BE2C (cell line): ENCODE measurements around the gene NTRK3.

Experiments
- DNase-seq: peaks from one replicate; pipeline ENCODE4 v3.0.0-alpha.2; 2020
- H3K27me3 ChIP-seq: fragments of 250-450 bp; sonication (Bioruptor Pico); 2 replicates; pipeline ENCODE4 v1.5.1; 2020; ENCODE audit warnings: mild to moderate bottlenecking
- H3K36me3 ChIP-seq: fragments of 250-450 bp; sonication (Bioruptor Pico); 2 replicates; pipeline ENCODE4 v1.5.1; 2020; ENCODE audit warnings: mild to moderate bottlenecking
- H3K4me1 ChIP-seq: fragments of 250-450 bp; sonication (Bioruptor Pico); 2 replicates; pipeline ENCODE4 v1.5.1; 2020
- H3K4me3 ChIP-seq: 2 replicates; pipeline ENCODE4 v1.5.1; 2011; ENCODE audit warnings: low read depth, low read length
- H3K9me3 ChIP-seq: fragments of 250-450 bp; sonication (Bioruptor Pico); 2 replicates; pipeline ENCODE4 v1.5.1; 2020
- TF ChIP-seq, protein P1 (sequence below): IDR thresholded peaks from 2 replicates; pipeline ENCODE4 v1.5.1; 2012; ENCODE audit warnings: mild to moderate bottlenecking, low read depth, low read length

Gene NTRK3

GRCh38 chr15:87919064-87919463, 337.5 kb downstream of the NTRK3 start:
- DNase-seq: no peak
- H3K4me1 ChIP-seq: no peaks in the 10 kb centered on the region
- H3K9me3 ChIP-seq: no peaks in the 10 kb centered on the region
- TF ChIP-seq, protein P1, sequence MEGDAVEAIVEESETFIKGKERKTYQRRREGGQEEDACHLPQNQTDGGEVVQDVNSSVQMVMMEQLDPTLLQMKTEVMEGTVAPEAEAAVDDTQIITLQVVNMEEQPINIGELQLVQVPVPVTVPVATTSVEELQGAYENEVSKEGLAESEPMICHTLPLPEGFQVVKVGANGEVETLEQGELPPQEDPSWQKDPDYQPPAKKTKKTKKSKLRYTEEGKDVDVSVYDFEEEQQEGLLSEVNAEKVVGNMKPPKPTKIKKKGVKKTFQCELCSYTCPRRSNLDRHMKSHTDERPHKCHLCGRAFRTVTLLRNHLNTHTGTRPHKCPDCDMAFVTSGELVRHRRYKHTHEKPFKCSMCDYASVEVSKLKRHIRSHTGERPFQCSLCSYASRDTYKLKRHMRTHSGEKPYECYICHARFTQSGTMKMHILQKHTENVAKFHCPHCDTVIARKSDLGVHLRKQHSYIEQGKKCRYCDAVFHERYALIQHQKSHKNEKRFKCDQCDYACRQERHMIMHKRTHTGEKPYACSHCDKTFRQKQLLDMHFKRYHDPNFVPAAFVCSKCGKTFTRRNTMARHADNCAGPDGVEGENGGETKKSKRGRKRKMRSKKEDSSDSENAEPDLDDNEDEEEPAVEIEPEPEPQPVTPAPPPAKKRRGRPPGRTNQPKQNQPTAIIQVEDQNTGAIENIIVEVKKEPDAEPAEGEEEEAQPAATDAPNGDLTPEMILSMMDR: no peak
- H3K27me3 ChIP-seq: no peaks in the 10 kb centered on the region
- H3K4me3 ChIP-seq: no peak overlapping the region
- H3K36me3 ChIP-seq: no peaks in the 10 kb centered on the region

- Histone ChIP-seq H3K27me3 (no peaks in the 10 kb centered on the region), H3K9me3 (no peaks in the 10 kb centered on the region), H3K4me1 (no peaks in the 10 kb centered on the region), H3K36me3 (no peaks in the 10 kb centered on the region), H3K4me3 (no peak overlapping the region)
- no peak for DNase-seq
- TF ChIP-seq, protein P1: no peak
Measured at GRCh38 chr15:87917480-87917879, 339.1 kb downstream of the NTRK3 start.

DNA sequence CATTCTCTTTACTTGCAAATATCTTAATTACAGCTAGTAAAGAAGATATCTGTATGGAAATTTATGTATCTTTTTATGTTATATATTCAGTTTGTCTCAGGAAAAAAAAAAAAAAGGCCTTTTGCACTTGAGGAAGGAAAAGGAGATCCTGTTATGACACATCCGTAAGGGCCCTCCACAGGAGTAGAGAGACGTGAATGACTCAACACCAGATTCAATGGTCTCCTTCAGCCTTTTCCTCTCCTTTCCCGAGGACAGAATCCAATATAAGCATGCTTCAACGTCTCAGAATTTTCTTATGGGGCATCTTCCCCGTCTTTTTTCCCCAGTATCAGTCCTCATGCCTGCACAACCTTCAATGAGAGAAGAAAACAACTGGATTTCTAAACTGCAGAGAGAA, 340.3 kb downstream of the NTRK3 start:
- no peak for DNase-seq
- H3K4me1 ChIP-seq: no peaks in the 10 kb centered on the region
- no peak overlapping the region for H3K4me3 ChIP-seq
- no peaks in the 10 kb centered on the region for H3K9me3 ChIP-seq
- H3K36me3 ChIP-seq: no peaks in the 10 kb centered on the region
- no peaks in the 10 kb centered on the region for H3K27me3 ChIP-seq
- TF ChIP-seq, protein P1: no peak

DNA sequence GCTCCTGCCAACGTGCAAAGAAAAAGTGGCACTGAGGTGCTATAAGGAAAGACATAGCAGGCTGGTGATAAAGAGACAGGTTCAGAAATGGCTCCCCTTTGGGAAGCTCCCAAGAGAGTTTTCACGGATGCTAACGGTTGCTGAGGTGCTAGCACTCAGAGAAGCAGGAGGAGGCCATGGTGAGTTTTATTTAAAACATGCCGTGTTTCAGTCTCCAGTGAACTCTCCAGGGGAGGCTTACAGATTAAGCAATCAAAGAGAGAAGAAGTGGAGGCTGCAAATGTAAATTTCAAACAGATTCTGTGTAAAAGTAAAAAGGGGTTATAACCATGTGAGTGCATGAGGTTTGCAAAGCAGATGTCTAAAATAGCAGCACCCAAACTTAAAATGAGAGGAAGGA, 346.2 kb downstream of the NTRK3 start:
- no peak for DNase-seq

DNA sequence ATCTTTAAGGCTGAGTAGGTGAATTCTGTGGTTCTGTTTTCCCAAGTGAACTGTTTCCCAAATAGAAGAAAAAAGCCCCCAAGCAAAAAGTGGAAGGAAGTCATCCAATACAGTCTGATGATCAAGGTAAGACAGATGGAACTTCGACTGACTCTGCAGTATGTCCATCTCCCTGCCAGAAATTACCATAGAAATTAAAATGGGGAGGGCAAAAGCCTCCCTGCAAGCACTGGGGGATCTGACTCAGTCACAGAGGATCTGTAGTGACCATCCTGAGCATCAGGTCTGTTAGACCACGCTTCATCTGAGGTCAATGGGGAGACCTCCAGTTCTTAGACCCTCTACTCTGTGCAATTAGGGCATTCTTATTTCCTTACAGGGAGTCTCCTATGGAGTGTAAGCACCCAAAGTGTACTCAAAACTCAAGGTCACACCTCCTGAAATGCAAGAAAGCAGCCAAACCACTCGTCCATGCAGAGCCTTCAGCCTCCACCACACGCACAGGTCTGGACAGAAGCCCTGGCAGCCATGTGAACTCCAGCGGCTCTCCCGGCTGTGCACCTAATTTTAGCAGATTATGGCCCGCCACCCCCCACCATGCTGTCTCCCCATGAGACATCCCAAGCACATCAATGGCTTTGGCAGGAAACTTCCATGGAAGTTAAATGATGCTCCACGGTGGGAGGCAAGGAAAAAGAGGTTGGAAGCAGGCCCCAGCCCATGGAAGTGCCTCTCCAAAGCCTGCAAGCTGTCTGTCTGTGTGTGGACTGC, 348.7 kb downstream of the NTRK3 start:
- Histone ChIP-seq H3K27me3 (no peaks in the 10 kb centered on the region), H3K36me3 (no peaks in the 10 kb centered on the region), H3K9me3 (no peaks in the 10 kb centered on the region), H3K4me1 (no peaks in the 10 kb centered on the region), H3K4me3 (no peak overlapping the region)
- TF ChIP-seq, protein P1: no peak
- DNase-seq: no peak

More for the DNA sequence above, 346.2 kb downstream of the NTRK3 start:
- Histone ChIP-seq H3K36me3 (no peaks in the 10 kb centered on the region), H3K27me3 (no peaks in the 10 kb centered on the region), H3K4me1 (no peaks in the 10 kb centered on the region), H3K9me3 (no peaks in the 10 kb centered on the region), H3K4me3 (no peak overlapping the region)
- TF ChIP-seq, protein P1: no peak

DNA sequence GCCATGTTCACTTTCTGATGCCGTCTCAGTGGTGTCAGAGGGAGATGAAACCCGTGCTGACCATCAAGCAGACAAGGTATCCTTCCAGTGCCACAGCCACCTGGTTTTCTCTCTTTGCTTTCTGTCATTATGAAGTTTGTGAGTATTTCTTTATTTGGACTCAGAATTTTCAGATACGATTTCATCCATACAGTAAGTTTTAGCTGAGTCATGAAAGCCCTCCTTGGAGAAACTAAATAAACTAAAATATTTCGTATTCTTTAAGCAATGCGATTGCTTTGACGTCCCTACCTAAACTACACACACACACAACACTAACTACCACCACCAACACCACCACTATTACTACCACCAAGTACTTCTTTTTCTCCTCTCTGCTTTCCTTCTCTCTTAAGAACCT, 350.1 kb downstream of the NTRK3 start:
- Histone ChIP-seq H3K9me3 (no peaks in the 10 kb centered on the region), H3K36me3 (no peaks in the 10 kb centered on the region), H3K27me3 (no peaks in the 10 kb centered on the region), H3K4me1 (no peaks in the 10 kb centered on the region), H3K4me3 (no peak overlapping the region)
- no peak for DNase-seq
- TF ChIP-seq, protein P1: no peak
